HG03575 (cell line): ENCODE results near the gene CACNA1C.
"Not testable (repeated sequence)": the region's sequence is repeated elsewhere in the genome, so short reads cannot be mapped to it uniquely, and the experiment has no call there.

ENCODE experiments used
- ATAC-seq: cut with Tn5 transposase; IDR thresholded peaks from one replicate; pipeline ENCODE4 v1.9.1; 2021; ENCODE audit not compliant: unreplicated experiment, insufficient number of reproducible peaks, low FRiP score; ENCODE audit errors: extremely low read depth

CACNA1C gene

DNA sequence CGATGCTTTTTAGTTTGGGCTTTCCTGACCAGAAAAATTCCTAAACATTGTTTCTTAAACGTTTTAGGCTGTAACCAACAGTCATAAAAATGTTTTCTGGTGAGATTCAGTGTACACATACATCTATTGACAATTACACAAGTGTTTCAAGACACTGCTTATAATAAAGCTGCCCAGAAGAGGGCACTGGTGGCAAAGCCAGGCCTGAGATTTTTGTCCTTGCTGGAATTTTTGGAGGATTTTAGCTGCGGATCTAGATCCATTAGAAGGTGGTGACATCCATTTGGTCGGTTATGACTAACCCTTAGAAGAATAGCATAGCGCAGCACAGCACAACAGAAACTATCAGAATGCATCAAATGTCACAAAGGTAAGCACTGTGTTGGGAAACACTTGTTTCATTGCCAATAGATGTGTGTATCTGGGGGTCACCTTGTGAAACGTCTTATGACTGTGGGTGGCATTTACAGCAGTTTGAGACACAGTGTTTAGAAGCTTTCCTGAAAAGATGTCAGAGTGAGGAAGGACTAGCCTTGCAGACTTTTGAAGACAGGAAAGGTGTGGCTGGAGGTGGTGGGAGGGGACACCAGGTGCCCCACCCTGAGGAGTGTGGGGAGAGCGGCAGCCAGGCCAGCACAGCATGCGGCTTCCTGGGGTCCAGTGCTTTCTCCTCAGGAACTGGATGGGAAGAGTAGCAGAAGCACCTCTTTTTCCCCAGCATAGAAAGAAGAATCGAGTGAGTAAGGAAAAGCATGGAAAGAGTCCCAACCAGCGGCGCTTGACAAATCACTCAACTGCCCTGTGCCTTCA is 687.2 kb downstream of the CACNA1C start:
- no peak for ATAC-seq

DNA sequence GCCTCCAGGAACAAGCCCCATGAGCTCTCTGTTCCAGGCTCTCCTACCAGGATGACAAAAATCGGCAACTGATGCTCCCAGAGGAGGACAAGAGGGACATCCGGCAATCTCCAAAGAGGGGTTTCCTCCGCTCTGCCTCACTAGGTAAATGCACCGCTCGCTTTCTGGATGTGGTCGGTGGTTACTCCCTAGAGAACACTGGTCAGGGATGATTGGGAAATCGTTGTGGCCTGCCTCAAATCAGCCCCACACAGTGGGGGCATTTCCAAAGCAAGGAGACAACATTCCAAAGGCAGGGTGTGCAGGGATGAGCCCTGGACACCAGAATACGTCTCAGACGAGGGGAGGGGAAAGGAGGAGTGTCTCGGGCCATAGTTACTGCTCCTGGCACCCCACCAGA is 689.2 kb downstream of the CACNA1C start:
- ATAC-seq: not testable (repeated sequence)

DNA sequence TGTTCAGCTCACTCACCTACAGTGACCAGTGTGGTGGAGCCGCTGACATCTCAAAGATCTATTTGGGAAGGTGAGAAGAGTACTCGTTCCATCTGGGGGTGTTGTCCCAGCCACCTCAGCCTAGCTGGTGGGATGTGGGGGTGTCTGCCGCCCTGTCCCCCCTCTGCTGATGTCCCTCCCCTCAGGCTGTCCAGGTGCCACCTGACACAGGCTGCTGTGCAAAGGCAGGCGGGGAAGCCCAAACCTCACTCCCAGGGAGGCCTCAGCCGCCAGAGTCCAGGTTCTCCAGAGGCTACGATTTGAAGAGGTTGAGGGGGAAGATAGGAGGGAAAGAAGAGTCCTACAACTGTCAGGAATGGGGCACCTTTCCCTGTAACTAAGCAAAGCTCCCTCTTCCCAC is 690.7 kb downstream of the CACNA1C start:
- ATAC-seq: no peak

DNA sequence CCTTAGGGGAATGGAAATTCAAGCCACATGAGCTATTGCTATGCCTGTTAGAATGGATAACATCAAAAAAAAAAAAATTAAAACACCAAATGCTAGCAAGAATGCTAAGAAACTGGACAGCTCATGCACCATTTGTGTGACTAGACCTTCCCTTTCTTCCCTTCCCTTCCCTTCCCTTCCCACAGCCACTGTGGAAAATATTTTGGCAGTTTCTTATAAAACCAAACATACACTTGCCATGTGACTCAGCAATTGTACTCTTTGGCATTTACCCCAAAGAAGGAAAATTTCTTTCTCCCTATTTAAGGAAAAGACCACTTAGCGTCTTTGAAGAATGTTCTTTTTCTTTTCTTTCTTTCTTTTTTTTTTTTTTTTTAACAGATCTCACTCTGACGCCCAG is 692.9 kb downstream of the CACNA1C start:
- ATAC-seq: no peak
